Mucosa of descending colon (tissue), 3 donors: ENCODE data around the gene GMDS. TPM values are rescaled to one million over a fixed set of nuclear protein-coding genes. Genes with fewer than 3 reads are reported as not detected.

ENCODE experiments used
- ATAC-seq: fragments of 200-7000 bp; cut with Tn5 transposase; one replicate; pipeline ENCODE4 v1.9.1; 2020; ENCODE audit warnings: mild to moderate bottlenecking, moderate library complexity
- DNase-seq, 3 donors: peaks; one replicate each; pipeline ENCODE4 v3.0.0-alpha.2; 2020
- H3K36me3 ChIP-seq: fragments of 200-600 bp; one replicate; pipeline ENCODE4 v1.8.0; 2021; ENCODE audit warnings: low read depth, mild to moderate bottlenecking
- H3K4me1 ChIP-seq: fragments of 200-600 bp; one replicate; pipeline ENCODE4 v1.8.0; 2021; ENCODE audit warnings: low read depth, mild to moderate bottlenecking
- H3K4me3 ChIP-seq: fragments of 200-600 bp; one replicate; pipeline ENCODE4 v1.8.0; 2021; ENCODE audit warnings: mild to moderate bottlenecking
- H3K9me3 ChIP-seq: fragments of 200-600 bp; one replicate; pipeline ENCODE4 v1.8.0; 2021; ENCODE audit warnings: mild to moderate bottlenecking
- intact Hi-C, 2 donors: fragments of 100-400 bp; cut with DNase I in 1 of 2; cut with micrococcal nuclease in 1 of 2; formaldehyde crosslinking; loops; one replicate each; pipeline versions ENCODE4 v1.11.0 to v1.11.1; 2022; cut with DNase I, micrococcal nuclease
- total RNA-seq, 3 donors: library from RNA; stranded (reverse); fragmentation: NEBNext Ultra II Directional in 2 of 3; extraction: Animal tissue kit (Norgen Biotek cat#: 25700) in 2 of 3; gene quantifications; one replicate each; pipeline versions ENCODE4 v1.2.1 to v1.2.4, GENCODE V29; 2021 to 2023
- TF ChIP-seq, protein P1 (sequence below): fragments of 200-600 bp; IDR thresholded peaks from one replicate; pipeline ENCODE4 v1.8.0; 2022; ENCODE audit warnings: antibody characterized with exemption, mild to moderate bottlenecking
- donor health status: DM: no; HTN: no; CAD: no; lungs with moderate emphysema.
- donor health status: DM: no; HTN: no; CAD: no.
- donor health status: DM: no; HTN: yes; CAD: no.

Gene GMDS
- total RNA-seq, 3 donors from 2014 or later = 68.0 to 228 (median 135) TPM

DNA sequence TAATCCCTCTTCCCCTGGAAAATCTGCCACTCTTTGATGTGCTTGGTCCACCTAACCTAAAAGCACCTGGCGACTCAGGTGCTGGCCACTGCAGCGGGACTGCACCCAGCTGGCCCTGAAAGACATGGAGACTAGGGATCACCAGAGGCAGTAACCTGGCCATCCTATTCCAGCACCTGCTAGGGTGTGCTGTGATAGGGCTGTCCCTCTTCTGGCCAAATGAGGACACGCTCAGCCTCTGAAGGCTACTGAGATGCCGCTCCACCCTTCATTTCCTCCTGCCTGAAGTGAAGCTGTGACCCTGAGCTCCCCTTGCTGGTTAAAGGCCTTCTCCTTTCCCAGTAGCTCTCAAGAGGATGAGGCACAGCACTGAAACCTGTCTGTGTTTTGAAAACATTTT, 611.3 kb downstream of the GMDS start:
- H3K9me3 ChIP-seq = no peaks in the 10 kb centered on the region
- H3K4me1 ChIP-seq = no peaks in the 10 kb centered on the region
- TF ChIP-seq, protein P1, sequence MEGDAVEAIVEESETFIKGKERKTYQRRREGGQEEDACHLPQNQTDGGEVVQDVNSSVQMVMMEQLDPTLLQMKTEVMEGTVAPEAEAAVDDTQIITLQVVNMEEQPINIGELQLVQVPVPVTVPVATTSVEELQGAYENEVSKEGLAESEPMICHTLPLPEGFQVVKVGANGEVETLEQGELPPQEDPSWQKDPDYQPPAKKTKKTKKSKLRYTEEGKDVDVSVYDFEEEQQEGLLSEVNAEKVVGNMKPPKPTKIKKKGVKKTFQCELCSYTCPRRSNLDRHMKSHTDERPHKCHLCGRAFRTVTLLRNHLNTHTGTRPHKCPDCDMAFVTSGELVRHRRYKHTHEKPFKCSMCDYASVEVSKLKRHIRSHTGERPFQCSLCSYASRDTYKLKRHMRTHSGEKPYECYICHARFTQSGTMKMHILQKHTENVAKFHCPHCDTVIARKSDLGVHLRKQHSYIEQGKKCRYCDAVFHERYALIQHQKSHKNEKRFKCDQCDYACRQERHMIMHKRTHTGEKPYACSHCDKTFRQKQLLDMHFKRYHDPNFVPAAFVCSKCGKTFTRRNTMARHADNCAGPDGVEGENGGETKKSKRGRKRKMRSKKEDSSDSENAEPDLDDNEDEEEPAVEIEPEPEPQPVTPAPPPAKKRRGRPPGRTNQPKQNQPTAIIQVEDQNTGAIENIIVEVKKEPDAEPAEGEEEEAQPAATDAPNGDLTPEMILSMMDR = no peak
- intact Hi-C loops = no loop called here
- H3K36me3 ChIP-seq = no peaks in the 10 kb centered on the region
- DNase-seq (no peak), ATAC-seq (no peak)
- no peak overlapping the region for H3K4me3 ChIP-seq

DNA sequence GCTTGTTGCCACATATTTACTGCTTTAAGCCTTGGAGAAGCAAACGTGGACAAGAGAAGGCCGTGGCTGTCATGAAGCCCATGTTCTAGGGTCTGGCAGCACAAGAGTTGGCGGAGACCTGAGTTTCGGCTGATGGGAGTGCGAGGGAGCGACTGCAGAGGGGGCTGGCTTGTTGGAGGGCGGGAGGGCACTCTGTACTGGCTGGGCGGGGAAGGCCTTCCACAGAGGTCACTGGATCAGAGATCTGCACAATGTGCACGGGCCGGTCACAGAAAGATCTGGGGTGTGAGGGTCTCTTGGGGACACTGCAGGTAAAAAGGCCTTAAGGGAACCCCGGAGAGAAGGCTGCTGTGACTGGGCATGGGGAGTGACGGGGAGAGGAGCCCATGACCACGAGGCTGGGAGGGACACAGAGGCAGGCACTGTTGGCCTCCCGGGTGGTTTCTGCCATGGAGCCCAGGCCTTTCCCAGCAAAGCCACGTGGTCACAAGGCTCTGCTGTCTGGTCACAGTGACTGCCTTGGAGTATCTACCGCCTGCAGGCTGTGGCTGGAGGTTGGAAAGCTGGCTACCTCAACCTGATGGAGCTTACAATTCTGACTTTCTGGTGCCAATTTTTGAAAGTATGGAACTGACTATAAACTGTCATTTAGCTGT, 611.9 kb downstream of the GMDS start:
- no peak for DNase-seq
- intact Hi-C loops = no loop called here
- H3K4me1 ChIP-seq = no peaks in the 10 kb centered on the region
- no peak for ATAC-seq
- TF ChIP-seq, protein P1 = no peak
- no peaks in the 10 kb centered on the region for H3K36me3 ChIP-seq
- H3K9me3 ChIP-seq = no peaks in the 10 kb centered on the region
- no peak overlapping the region for H3K4me3 ChIP-seq

DNA sequence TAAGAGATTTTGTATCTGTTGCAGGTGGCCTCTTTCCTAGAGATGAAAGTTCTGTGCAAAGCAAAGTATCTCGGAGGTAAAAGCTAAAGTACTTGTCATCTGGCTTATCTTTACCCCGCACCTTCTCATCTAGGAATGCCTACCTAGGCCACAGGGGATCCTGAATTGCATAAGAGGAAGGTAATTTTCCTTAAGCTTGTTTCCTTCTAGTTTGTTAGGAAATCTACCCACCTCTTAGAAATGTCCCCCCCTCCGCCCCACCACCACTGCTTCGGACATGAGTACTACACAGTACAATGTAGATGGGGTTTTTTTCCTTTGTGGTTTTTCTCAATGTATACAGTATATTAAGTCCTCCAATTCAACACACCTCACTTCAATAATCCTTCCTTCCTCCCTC, 614.2 kb downstream of the GMDS start:
- TF ChIP-seq, protein P1 = no peak
- no peak for ATAC-seq
- Histone ChIP-seq H3K36me3 (no peaks in the 10 kb centered on the region), H3K9me3 (no peaks in the 10 kb centered on the region), H3K4me3 (no peak overlapping the region), H3K4me1 (no peaks in the 10 kb centered on the region)
- DNase-seq = no peak
- intact Hi-C loops = no loop called here

DNA sequence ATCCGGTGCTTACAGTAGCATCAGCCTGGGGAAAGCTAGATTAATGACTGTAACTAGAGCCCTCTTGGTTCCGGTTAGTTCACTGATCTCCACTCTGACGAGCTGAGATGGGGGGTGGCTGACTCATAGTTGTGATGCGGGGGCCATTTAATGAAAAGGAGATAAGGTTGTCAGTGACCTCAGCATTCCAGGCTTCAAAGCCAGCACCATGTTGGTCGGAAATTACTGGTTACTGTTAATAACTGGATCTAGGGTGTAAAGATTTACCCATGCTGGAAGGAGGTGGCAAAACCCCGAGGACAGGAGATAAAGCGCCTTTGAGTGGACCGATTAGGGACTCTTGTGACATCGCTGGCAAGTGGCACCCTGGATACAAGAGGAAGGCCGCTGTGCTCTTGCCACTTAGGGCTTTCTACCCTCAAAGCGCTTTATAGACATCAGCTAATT, 614.6 kb downstream of the GMDS start:
- intact Hi-C loops = no loop called here
- TF ChIP-seq, protein P1 = no peak
- DNase-seq (no peak), ATAC-seq (no peak)
- Histone ChIP-seq H3K9me3 (no peaks in the 10 kb centered on the region), H3K4me3 (no peak overlapping the region), H3K4me1 (no peaks in the 10 kb centered on the region), H3K36me3 (no peaks in the 10 kb centered on the region)

DNA sequence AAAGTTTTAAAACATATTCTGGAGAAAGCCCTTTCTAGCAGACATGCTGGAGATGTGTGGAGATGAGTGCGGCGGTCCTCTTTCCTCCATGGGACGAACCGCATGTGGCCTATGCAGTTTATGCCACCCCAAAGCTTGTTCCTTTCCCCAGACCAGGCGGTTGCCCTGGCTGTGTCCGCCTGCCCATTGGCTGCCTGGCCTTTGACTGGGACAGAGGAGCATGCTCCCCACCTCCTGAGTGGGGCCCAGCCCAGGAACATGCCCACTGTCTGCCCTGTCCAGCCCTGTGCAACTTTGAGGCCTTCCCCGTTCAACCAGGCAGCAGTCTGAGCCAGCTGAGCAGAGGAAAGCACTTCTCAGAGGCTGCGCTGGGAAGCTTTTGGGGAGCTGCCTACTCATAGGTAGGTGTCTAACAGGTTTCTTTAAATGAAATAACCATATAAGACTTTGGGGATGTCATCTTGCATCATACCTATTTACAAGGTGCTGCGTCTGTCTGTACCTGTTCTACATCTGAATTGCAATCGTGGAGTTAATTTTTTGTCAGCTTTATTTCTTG, 615.1 kb downstream of the GMDS start:
- Histone ChIP-seq H3K4me3 (no peak overlapping the region), H3K4me1 (no peaks in the 10 kb centered on the region), H3K36me3 (no peaks in the 10 kb centered on the region), H3K9me3 (no peaks in the 10 kb centered on the region)
- no peak for DNase-seq
- intact Hi-C loops = no loop called here
- no peak for ATAC-seq
- TF ChIP-seq, protein P1 = no peak
